GM18873 (cell line): ENCODE data around the gene AQP5.

ENCODE experiments used
- ATAC-seq: cut with Tn5 transposase; IDR thresholded peaks from one replicate; pipeline ENCODE4 v1.9.1; 2021; ENCODE audit warnings: mild to moderate bottlenecking, moderate library complexity, moderate number of reproducible peaks; ENCODE audit not compliant: unreplicated experiment, low FRiP score

The AQP5 gene

DNA sequence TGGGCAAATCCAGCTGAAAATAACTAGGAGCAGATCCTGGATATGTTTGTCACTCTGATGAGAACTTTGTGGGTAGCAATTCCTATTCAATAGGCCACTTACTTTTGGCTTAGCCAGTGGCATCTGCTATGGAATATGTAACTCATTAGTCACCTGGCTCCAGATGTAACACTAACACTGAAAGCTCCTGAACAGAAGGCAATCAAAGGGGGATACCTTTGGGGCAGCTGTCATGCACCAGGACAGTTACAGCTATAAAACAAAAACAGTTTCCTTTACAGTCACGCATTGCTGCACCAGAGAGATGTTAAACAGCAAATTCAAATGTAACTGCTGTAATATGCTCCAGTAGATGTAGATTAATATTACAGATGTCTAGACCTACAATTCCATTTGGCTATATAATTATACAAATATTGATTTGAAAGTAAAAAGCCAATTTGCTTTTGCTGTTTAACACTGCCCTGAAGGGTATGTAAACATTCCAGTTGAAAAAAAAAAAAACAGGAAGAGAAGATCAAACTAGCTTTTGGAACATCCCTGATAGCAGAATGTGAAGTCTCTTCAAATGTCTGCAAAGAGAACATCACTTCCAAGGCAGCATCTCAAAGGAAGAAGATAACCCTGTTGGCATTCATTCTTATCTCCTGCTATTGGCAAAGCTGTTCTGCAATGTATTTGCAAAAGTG, 45.2 kb downstream of the AQP5 start:
- no peak for ATAC-seq

DNA sequence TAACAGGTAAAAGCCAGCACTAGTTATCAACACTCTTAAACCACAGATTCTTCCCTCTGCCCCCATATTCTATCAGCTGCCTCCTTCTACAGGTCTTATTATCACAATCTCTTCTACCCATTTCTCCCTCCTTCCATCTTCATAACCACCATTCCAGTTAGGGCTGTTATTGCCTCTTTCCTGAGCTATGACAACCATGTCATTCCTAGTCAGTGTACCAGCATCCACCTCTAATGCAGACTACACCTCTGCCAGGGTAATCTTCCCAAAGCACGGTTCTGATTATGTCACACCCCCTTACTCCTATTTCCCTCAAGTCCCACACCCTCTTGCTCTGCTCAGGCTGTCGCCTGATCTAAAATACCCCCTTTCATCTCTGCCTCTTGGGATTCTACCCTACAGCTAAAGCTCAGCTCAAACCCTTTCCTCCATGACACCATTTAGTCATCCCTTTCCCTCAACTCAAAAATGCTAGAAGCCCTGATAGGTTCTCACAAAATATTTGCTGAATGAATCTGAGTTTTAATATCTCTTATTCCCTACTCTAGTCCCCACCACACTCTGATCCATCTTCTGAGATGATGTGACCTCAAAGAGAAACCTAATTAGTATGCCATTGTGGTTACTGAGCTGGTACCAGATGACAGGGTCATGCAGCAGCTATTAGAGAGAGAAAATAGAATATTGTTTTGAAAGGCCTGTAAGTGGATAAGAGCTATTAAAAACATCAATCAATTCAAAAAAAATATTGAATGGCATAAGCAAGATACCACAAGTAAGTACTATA, 51.9 kb downstream of the AQP5 start:
- no peak for ATAC-seq

DNA sequence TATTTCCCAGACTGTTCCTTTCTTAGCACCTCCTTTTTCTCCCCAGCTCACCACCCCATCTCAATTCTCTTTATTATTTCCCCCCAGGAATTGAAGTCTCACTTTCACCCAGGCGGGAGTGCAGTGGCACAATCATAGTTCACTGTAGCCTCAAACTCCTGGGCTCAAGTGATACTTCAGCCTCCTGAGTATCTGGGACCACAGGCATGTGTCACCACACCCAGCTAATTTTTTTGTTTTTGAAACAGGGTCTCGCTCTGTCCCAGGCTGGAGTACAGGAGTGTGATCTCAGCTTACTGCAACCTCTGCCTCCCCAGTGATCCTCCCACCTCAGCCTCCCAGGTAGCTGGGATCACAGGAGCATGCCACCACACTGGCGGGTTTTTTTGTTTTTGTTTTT, 52.7 kb downstream of the AQP5 start:
- no peak for ATAC-seq
